Lower leg skin (tissue), 3 donors: ENCODE measurements around the gene SH3BP5.

Experiments
- POLR2A ChIP-seq, 2 donors: fragments of 450-650 bp; IDR thresholded peaks; one replicate each; pipeline ENCODE4 v1.6.1; 2016 to 2017; ENCODE audit warnings: antibody characterized with exemption in 2 of 2, mild to moderate bottlenecking in 1 of 2, moderate library complexity in 1 of 2
- TF ChIP-seq, protein P1 (sequence below), 3 donors: fragments of 450-650 bp; IDR thresholded peaks; one replicate each; pipeline ENCODE4 v1.5.1; 2016; ENCODE audit warnings: antibody characterized with exemption in 3 of 3, mild to moderate bottlenecking in 3 of 3, moderate library complexity in 2 of 3

GRCh38 chr3:15333956-15334263, 1.5 kb upstream of the SH3BP5 start:
- TF ChIP-seq, protein P1, sequence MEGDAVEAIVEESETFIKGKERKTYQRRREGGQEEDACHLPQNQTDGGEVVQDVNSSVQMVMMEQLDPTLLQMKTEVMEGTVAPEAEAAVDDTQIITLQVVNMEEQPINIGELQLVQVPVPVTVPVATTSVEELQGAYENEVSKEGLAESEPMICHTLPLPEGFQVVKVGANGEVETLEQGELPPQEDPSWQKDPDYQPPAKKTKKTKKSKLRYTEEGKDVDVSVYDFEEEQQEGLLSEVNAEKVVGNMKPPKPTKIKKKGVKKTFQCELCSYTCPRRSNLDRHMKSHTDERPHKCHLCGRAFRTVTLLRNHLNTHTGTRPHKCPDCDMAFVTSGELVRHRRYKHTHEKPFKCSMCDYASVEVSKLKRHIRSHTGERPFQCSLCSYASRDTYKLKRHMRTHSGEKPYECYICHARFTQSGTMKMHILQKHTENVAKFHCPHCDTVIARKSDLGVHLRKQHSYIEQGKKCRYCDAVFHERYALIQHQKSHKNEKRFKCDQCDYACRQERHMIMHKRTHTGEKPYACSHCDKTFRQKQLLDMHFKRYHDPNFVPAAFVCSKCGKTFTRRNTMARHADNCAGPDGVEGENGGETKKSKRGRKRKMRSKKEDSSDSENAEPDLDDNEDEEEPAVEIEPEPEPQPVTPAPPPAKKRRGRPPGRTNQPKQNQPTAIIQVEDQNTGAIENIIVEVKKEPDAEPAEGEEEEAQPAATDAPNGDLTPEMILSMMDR (IDR thresholded peaks at IDR 0.05) = no peak
- no peak for TF ChIP-seq POLR2A (IDR thresholded peaks at IDR 0.05)
